ENCODE results near the gene PAQR7.

Gene PAQR7

DNA sequence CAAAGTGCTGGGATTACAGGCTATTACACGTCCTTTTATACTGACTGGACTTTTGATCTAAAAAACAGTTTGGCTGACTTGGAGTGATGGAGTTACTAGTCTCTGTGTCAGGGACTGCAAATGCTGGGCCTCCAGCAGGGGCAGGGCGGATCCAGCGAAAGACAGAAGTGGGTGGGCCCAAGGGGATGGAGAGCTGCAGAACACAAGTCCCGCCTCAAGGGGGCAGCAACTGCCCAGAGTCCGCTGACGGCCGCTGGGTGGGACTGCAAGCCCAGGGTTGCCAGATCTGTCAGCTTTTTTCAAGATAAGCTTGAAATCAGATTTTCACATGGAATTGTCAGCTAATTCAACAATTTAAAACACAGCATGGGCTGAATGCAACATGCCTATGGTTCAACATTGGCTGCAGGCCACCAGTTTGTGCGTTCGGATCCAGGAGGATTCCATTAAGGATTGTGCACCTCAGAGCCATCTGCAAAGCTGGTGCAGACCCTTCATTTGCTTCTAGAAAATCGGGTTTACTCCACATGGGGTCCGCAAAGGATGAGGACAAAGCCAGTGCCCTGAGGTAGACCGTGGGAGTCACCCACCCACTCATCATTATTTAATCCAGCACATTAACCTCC lies 20.0 kb upstream of the PAQR7 start:
- H2AFZ ChIP-seq (ENCODE audit: low read length) = no peak overlapping the region
- no peaks in the 10 kb centered on the region for H3K9me3 ChIP-seq (ENCODE audit: low read length)
- no peaks in the 10 kb centered on the region for H3K9me2 ChIP-seq (ENCODE audit: low read depth, low read length)
- no peak overlapping the region for H3K4me2 ChIP-seq (ENCODE audit: low read length)
- H3K79me2 ChIP-seq (ENCODE audit: insufficient read depth, low read length) = no peaks in the 10 kb centered on the region
- H4K20me1 ChIP-seq (ENCODE audit: insufficient read depth, low read length) = no peaks in the 10 kb centered on the region
- no peaks in the 10 kb centered on the region for H3K27me3 ChIP-seq (ENCODE audit: insufficient read depth, low read length)
- TF ChIP-seq, protein P1, sequence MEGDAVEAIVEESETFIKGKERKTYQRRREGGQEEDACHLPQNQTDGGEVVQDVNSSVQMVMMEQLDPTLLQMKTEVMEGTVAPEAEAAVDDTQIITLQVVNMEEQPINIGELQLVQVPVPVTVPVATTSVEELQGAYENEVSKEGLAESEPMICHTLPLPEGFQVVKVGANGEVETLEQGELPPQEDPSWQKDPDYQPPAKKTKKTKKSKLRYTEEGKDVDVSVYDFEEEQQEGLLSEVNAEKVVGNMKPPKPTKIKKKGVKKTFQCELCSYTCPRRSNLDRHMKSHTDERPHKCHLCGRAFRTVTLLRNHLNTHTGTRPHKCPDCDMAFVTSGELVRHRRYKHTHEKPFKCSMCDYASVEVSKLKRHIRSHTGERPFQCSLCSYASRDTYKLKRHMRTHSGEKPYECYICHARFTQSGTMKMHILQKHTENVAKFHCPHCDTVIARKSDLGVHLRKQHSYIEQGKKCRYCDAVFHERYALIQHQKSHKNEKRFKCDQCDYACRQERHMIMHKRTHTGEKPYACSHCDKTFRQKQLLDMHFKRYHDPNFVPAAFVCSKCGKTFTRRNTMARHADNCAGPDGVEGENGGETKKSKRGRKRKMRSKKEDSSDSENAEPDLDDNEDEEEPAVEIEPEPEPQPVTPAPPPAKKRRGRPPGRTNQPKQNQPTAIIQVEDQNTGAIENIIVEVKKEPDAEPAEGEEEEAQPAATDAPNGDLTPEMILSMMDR (IDR thresholded peaks at IDR 0.05; ENCODE audit: low read length) = peak; percentile 99
- no peak for TF ChIP-seq EZH2 (IDR thresholded peaks at IDR 0.05; ENCODE audit: borderline replicate concordance, low read length)
- peaks cover 8% of the 10 kb centered on the region; the same call in 1 of the 2 replicates for H3F3A ChIP-seq (ENCODE audit: insufficient read depth, low read length)
- H3K4me1 ChIP-seq (ENCODE audit: insufficient read depth, low read length, severe bottlenecking) = peaks cover 6% of the 10 kb centered on the region
- H3K36me3 ChIP-seq (ENCODE audit: insufficient read depth, low read length) = peaks cover 58% of the 10 kb centered on the region
- H3K27ac ChIP-seq (ENCODE audit: low read depth, low read length, poor library complexity, severe bottlenecking) = peak overlapping the region; percentile 44
- H3K9ac ChIP-seq (ENCODE audit: low read length) = no peak overlapping the region; the same call in 1 of the 2 replicates
- H3K4me3 ChIP-seq (ENCODE audit: low read depth, low read length, poor library complexity, severe bottlenecking) = no peak overlapping the region

DNA sequence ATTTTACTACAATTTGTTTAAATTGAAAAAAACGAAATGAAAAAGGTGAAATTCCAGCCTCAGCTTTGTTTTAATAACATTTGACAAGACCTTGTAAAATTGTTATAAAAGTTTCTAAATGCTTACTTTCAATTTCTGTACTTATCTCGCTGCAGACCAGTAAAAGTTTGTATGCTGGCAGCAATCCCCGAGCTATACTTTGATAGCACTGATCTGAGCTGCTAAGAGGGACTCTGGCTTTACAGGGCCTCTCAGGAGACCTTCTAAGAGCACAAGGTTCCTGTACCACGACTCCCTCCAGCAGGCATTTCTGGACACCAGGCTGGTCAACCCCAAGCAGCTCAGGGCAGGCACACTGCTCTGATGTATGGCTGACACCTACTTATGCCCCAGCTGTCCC lies 17.6 kb upstream of the PAQR7 start:
- Histone ChIP-seq H4K20me1 (ENCODE audit: insufficient read depth, low read length) (no peaks in the 10 kb centered on the region), H3K9me2 (ENCODE audit: low read depth, low read length) (no peaks in the 10 kb centered on the region), H3K4me1 (ENCODE audit: insufficient read depth, low read length, severe bottlenecking) (peaks cover 6% of the 10 kb centered on the region), H3F3A (ENCODE audit: insufficient read depth, low read length) (peaks cover 6% of the 10 kb centered on the region; the same call in 1 of the 2 replicates), H3K27ac (ENCODE audit: low read depth, low read length, poor library complexity, severe bottlenecking) (no peak overlapping the region), H3K27me3 (ENCODE audit: insufficient read depth, low read length) (no peaks in the 10 kb centered on the region), H3K36me3 (ENCODE audit: insufficient read depth, low read length) (peaks cover 49% of the 10 kb centered on the region), H3K4me3 (ENCODE audit: low read depth, low read length, poor library complexity, severe bottlenecking) (no peak overlapping the region), H3K9me3 (ENCODE audit: low read length) (no peaks in the 10 kb centered on the region), H3K79me2 (ENCODE audit: insufficient read depth, low read length) (no peaks in the 10 kb centered on the region), H3K9ac (ENCODE audit: low read length) (no peak overlapping the region), H3K4me2 (ENCODE audit: low read length) (no peak overlapping the region), H2AFZ (ENCODE audit: low read length) (no peak overlapping the region)
- TF ChIP-seq, protein P1 (IDR thresholded peaks at IDR 0.05; ENCODE audit: low read length) = no peak
- no peak for TF ChIP-seq EZH2 (IDR thresholded peaks at IDR 0.05; ENCODE audit: borderline replicate concordance, low read length)

DNA sequence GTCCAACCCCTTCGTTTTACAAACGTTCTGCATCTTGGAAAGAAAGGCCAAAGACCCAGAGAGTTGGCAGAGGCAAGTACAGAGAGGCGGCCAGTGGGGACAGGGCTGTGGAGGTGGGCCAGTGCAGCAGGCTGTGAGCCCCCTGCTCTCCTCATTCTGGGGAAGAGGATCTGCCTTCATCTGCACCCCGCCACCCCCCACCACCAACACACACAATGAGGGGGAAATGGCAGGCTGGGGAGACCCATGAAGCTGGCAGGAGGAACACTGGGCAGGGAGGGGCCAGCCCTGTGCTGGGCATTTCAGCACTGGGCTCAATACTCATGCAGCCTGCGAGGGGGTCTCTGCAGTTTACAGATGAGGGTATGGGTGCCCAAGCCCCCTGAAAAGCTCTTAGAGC lies 16.1 kb upstream of the PAQR7 start:
- H3K4me1 ChIP-seq (ENCODE audit: insufficient read depth, low read length, severe bottlenecking) = peaks cover 6% of the 10 kb centered on the region
- H3K27me3 ChIP-seq (ENCODE audit: insufficient read depth, low read length) = no peaks in the 10 kb centered on the region
- H4K20me1 ChIP-seq (ENCODE audit: insufficient read depth, low read length) = no peaks in the 10 kb centered on the region
- no peak overlapping the region for H3K4me2 ChIP-seq (ENCODE audit: low read length)
- H3F3A ChIP-seq (ENCODE audit: insufficient read depth, low read length) = peaks cover 3% of the 10 kb centered on the region; the same call in 1 of the 2 replicates
- no peaks in the 10 kb centered on the region for H3K9me3 ChIP-seq (ENCODE audit: low read length)
- H3K79me2 ChIP-seq (ENCODE audit: insufficient read depth, low read length) = no peaks in the 10 kb centered on the region
- H3K36me3 ChIP-seq (ENCODE audit: insufficient read depth, low read length) = peaks cover 39% of the 10 kb centered on the region
- no peak overlapping the region for H3K27ac ChIP-seq (ENCODE audit: low read depth, low read length, poor library complexity, severe bottlenecking)
- TF ChIP-seq, protein P1 (IDR thresholded peaks at IDR 0.05; ENCODE audit: low read length) = no peak
- TF ChIP-seq EZH2 (IDR thresholded peaks at IDR 0.05; ENCODE audit: borderline replicate concordance, low read length) = no peak
- no peaks in the 10 kb centered on the region for H3K9me2 ChIP-seq (ENCODE audit: low read depth, low read length)
- H2AFZ ChIP-seq (ENCODE audit: low read length) = no peak overlapping the region
- H3K4me3 ChIP-seq (ENCODE audit: low read depth, low read length, poor library complexity, severe bottlenecking) = no peak overlapping the region
- H3K9ac ChIP-seq (ENCODE audit: low read length) = no peak overlapping the region

Data from OCI-LY1 (cell line).